ENCODE measurements around the gene INSIG1.

DNA sequence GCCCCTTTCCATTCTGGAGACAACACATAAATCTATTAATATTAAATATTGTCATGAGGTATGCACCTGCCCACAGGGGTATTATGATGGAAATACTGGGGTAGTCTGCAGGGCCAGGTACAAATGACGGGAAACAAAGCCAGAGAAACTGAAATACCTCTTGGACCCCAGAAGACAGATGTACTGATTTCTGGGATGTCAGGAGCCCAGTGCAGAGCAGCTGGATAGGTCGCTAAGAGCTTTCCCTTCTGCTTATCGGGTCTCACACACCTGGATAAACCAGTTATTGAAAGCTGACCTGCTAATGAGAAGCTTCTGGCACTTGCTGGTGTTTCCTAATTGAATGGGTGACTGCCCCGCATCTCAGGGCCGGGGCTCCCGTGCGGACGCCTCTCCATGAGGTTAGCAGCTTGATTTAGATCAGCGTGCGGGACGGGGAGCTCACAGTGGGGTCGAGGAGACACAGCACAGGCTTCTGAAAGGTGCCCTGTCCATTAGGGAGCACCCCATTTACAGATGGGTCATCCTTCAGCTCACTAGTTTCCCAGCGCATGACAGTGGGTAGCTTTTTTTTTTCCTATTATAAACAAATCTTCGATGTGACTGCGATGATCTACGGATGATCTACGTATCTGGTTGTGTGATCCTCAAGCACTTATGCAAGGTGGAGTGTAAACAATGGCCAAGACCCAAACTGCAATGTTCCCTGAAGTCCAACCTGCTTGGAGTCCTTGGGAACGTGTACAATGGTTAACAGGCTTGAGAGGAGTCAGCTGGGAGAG is 1.5 kb upstream of the INSIG1 start:
- TF ChIP-seq, protein P1, sequence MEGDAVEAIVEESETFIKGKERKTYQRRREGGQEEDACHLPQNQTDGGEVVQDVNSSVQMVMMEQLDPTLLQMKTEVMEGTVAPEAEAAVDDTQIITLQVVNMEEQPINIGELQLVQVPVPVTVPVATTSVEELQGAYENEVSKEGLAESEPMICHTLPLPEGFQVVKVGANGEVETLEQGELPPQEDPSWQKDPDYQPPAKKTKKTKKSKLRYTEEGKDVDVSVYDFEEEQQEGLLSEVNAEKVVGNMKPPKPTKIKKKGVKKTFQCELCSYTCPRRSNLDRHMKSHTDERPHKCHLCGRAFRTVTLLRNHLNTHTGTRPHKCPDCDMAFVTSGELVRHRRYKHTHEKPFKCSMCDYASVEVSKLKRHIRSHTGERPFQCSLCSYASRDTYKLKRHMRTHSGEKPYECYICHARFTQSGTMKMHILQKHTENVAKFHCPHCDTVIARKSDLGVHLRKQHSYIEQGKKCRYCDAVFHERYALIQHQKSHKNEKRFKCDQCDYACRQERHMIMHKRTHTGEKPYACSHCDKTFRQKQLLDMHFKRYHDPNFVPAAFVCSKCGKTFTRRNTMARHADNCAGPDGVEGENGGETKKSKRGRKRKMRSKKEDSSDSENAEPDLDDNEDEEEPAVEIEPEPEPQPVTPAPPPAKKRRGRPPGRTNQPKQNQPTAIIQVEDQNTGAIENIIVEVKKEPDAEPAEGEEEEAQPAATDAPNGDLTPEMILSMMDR (IDR thresholded peaks at IDR 0.05 in 2 of 3, conservative IDR thresholded peaks at IDR 0.05 in 1 of 3; ENCODE audit: borderline replicate concordance in 1 of 3, insufficient read depth in 1 of 3, low read depth in 2 of 3, low read length in 2 of 3), result no peak
- TF ChIP-seq POLR2A (IDR thresholded peaks at IDR 0.05; ENCODE audit: borderline replicate concordance, extremely low read depth, insufficient read depth, insufficient read length), result no peak
- TF ChIP-seq EZH2 (IDR thresholded peaks at IDR 0.05), result no peak
- TF ChIP-seq ZNF274 (IDR thresholded peaks at IDR 0.05; ENCODE audit: low read depth, low read length), result no peak
- no peak; the same call in 1 of the 2 replicates for TF ChIP-seq POLR2AphosphoS5 (IDR thresholded peaks at IDR 0.05; ENCODE audit: low read depth, low read length)
- no peak for TF ChIP-seq JUND (IDR thresholded peaks at IDR 0.05)
- no peak for TF ChIP-seq SIN3A (IDR thresholded peaks at IDR 0.05; ENCODE audit: low read depth)
- no peak for TF ChIP-seq RAD21 (IDR thresholded peaks at IDR 0.05; ENCODE audit: low read depth)
- no peak for TF ChIP-seq EZH2phosphoT487 (IDR thresholded peaks at IDR 0.05; ENCODE audit: borderline replicate concordance)

Data from HCT116 (cell line).